SK-N-SH (cell line): Measurements from ENCODE around the gene SDK1. TPM values are rescaled to one million over a fixed set of nuclear protein-coding genes. Genes with fewer than 3 reads are reported as not detected.

Source experiments
- CTCF ChIA-PET: fragments of 300-600, 350-600 bp; formaldehyde crosslinking; extraction: SDS; loops from one replicate; lab custom pipeline; 2021; lab: Yijun Ruan, JAX
- POLR2A ChIA-PET: fragments of 350-600 bp; sonication (Branson Sonifier 250); formaldehyde crosslinking; extraction: SDS; loops from one replicate; lab custom pipeline; 2020; ENCODE audit warnings: antibody characterized with exemption, inconsistent platforms; lab: Yijun Ruan, JAX
- DNase-seq: peaks from one replicate; pipeline ENCODE4 v3.0.0; 2012
- H2AFZ ChIP-seq: fragments of 200-600 bp; sonication (generic); 2 replicates; pipeline ENCODE4 v1.8.1; 2016; ENCODE audit warnings: antibody characterized with exemption, mild to moderate bottlenecking, low read depth
- H3F3A ChIP-seq: fragments of 200-600 bp; sonication (generic); replicated peaks from 2 replicates; pipeline ENCODE3; 2016; ENCODE audit warnings: antibody characterized with exemption, mild to moderate bottlenecking; ENCODE audit not compliant: insufficient read depth
- H3K27ac ChIP-seq, 2 experiments: fragments of 200-500 bp in 1 of 2; fragments of 200-600 bp in 1 of 2; sonication (Bioruptor generic) in 1 of 2; sonication (generic), shearing (Covaris generic) in 1 of 2; 2 replicates each; pipeline versions ENCODE4 v1.5.1 to v1.6.1; 2014 to 2016; ENCODE audit warnings: low read depth in 2 of 2, inconsistent platforms in 1 of 2, low read length in 1 of 2, mild to moderate bottlenecking in 1 of 2, mixed read lengths in 1 of 2
- H3K27me3 ChIP-seq: fragments of 200-600 bp; sonication (generic), shearing (Covaris generic); 2 replicates; pipeline ENCODE4 v1.6.1; 2016; ENCODE audit warnings: mixed run types; ENCODE audit not compliant: insufficient read depth
- H3K36me3 ChIP-seq, 2 experiments: fragments of 200-500 bp in 1 of 2; fragments of 200-600 bp in 1 of 2; sonication (Bioruptor generic) in 1 of 2; sonication (generic) in 1 of 2; replicated peaks in 1 of 2; 2 replicates each; pipeline versions ENCODE3 to v1.5.1; 2014 to 2016; ENCODE audit warnings: low read length in 1 of 2, mild to moderate bottlenecking in 1 of 2; ENCODE audit not compliant: insufficient read depth in 2 of 2, control insufficient read depth in 1 of 2
- H3K4me1 ChIP-seq, 2 experiments: fragments of 200-500 bp in 1 of 2; fragments of 200-600 bp in 1 of 2; sonication (Bioruptor generic) in 1 of 2; sonication (generic), shearing (Covaris generic) in 1 of 2; 2 replicates each; pipeline versions ENCODE4 v1.5.1 to v1.6.1; 2014 to 2016; ENCODE audit warnings: low read depth in 1 of 2, low read length in 1 of 2, mixed run types in 1 of 2; ENCODE audit not compliant: insufficient read depth in 2 of 2, control insufficient read depth in 1 of 2
- H3K4me2 ChIP-seq: fragments of 200-600 bp; sonication (generic), shearing (Covaris generic); 2 replicates; pipeline ENCODE4 v1.6.1; 2017; ENCODE audit warnings: mixed run types
- H3K4me3 ChIP-seq, 2 experiments: fragments of 200-500 bp in 1 of 2; fragments of 200-600 bp in 1 of 2; sonication (Bioruptor generic) in 1 of 2; sonication (generic), shearing (Covaris generic) in 1 of 2; 2 replicates each; pipeline versions ENCODE4 v1.5.1 to v1.8.1; 2014 to 2016; ENCODE audit warnings: low read depth in 2 of 2, inconsistent platforms in 1 of 2, low read length in 1 of 2, mild to moderate bottlenecking in 1 of 2, mixed read lengths in 1 of 2, moderate library complexity in 1 of 2
- H3K79me2 ChIP-seq: fragments of 200-600 bp; sonication (generic); 2 replicates; pipeline ENCODE4 v1.8.1; 2017; ENCODE audit warnings: mild to moderate bottlenecking; ENCODE audit not compliant: insufficient read depth
- H3K9ac ChIP-seq: fragments of 200-600 bp; sonication (generic); 2 replicates; pipeline ENCODE4 v1.6.1; 2017; ENCODE audit warnings: mixed run types
- H3K9me2 ChIP-seq: fragments of 200-600 bp; sonication (generic); 2 replicates; pipeline ENCODE4 v1.6.1; 2017; ENCODE audit warnings: mixed run types
- H3K9me3 ChIP-seq: fragments of 200-600 bp; sonication (generic); 2 replicates; pipeline ENCODE4 v1.6.1; 2017; ENCODE audit warnings: mixed run types, mild to moderate bottlenecking, moderate library complexity
- H4K20me1 ChIP-seq: fragments of 200-600 bp; sonication (generic); 2 replicates; pipeline ENCODE4 v1.6.1; 2017; ENCODE audit warnings: mild to moderate bottlenecking, mixed run types; ENCODE audit not compliant: insufficient read depth
- CHD2 ChIP-seq: fragments of 150-350 bp; IDR thresholded peaks from 2 replicates; pipeline ENCODE4 v1.6.1; 2018; ENCODE audit warnings: low read length; ENCODE audit not compliant: partially characterized antibody
- EP300 ChIP-seq, 2 experiments: IDR thresholded peaks; 2 replicates each; pipeline versions ENCODE4 v1.4.0 to v1.6.1; 2012; ENCODE audit warnings: borderline replicate concordance in 1 of 2, low read depth in 1 of 2, low read length in 1 of 2
- FOXJ3 ChIP-seq: sonication (generic); formaldehyde crosslinking; IDR thresholded peaks from 2 replicates; pipeline ENCODE4 v1.5.1; 2020; ENCODE audit warnings: mild to moderate bottlenecking, missing genetic modification reagents
- FOXM1 ChIP-seq: IDR thresholded peaks from 2 replicates; pipeline ENCODE4 v1.4.0; 2012; ENCODE audit warnings: low read depth, mild to moderate bottlenecking
- GATA2 ChIP-seq: sonication (generic); formaldehyde crosslinking; IDR thresholded peaks from 2 replicates; pipeline ENCODE4 v1.5.0; 2020; ENCODE audit warnings: mild to moderate bottlenecking, missing genetic modification reagents
- IRF3 ChIP-seq: fragments of 150-350 bp; IDR thresholded peaks from 2 replicates; pipeline ENCODE4 v1.6.1; 2016; ENCODE audit warnings: mild to moderate bottlenecking, low read depth, low read length
- MAX ChIP-seq: IDR thresholded peaks from 2 replicates; pipeline ENCODE4 v1.4.0; 2012; ENCODE audit warnings: low read depth
- MEF2A ChIP-seq: IDR thresholded peaks from 2 replicates; pipeline ENCODE4 v1.4.0; 2012; ENCODE audit warnings: low read depth, borderline replicate concordance
- MXI1 ChIP-seq: IDR thresholded peaks from 2 replicates; pipeline ENCODE4 v1.6.1; 2012; ENCODE audit warnings: mild to moderate bottlenecking, low read depth, low read length, improper control_type of control experiment
- NFIC ChIP-seq: IDR thresholded peaks from 2 replicates; pipeline ENCODE4 v1.4.0; 2012; ENCODE audit warnings: borderline replicate concordance
- NRF1 ChIP-seq: IDR thresholded peaks from 2 replicates; pipeline ENCODE4 v1.6.1; 2012; ENCODE audit warnings: low read depth, mild to moderate bottlenecking, low read length
- RAD21 ChIP-seq: IDR thresholded peaks from 2 replicates; pipeline ENCODE4 v1.6.1; 2012; ENCODE audit warnings: mild to moderate bottlenecking, low read length
- RCOR1 ChIP-seq: fragments of 150-350 bp; IDR thresholded peaks from 2 replicates; pipeline ENCODE4 v1.6.1; 2017; ENCODE audit warnings: antibody characterized with exemption, low read length
- REST ChIP-seq: IDR thresholded peaks from 2 replicates; pipeline ENCODE4 v1.6.1; 2012; ENCODE audit warnings: mild to moderate bottlenecking, low read depth, low read length, moderate library complexity
- RFX5 ChIP-seq: IDR thresholded peaks from 2 replicates; pipeline ENCODE4 v1.6.1; 2012; ENCODE audit warnings: mild to moderate bottlenecking, improper control_type of control experiment, low read length
- RXRA ChIP-seq: IDR thresholded peaks from 2 replicates; pipeline ENCODE4 v1.4.0; 2012; ENCODE audit warnings: low read depth, mild to moderate bottlenecking, borderline replicate concordance
- SMC3 ChIP-seq: IDR thresholded peaks from 2 replicates; pipeline ENCODE4 v1.6.1; 2012; ENCODE audit warnings: low read depth, low read length, improper control_type of control experiment
- TCF12 ChIP-seq: IDR thresholded peaks from 2 replicates; pipeline ENCODE4 v1.4.0; 2012
- TEAD4 ChIP-seq: IDR thresholded peaks from 2 replicates; pipeline ENCODE4 v1.4.0; 2012; ENCODE audit warnings: mild to moderate bottlenecking, borderline replicate concordance; ENCODE audit not compliant: insufficient read depth
- YY1 ChIP-seq: IDR thresholded peaks from 2 replicates; pipeline ENCODE4 v1.4.0; 2012; ENCODE audit warnings: low read depth, mild to moderate bottlenecking
- WGBS: methylation state at CpG from one replicate; pipeline ENCODE4 v1.1.6; 2017; ENCODE audit warnings: low lambda C conversion rate; 5-methylcytosine and 5-hydroxymethylcytosine counted together
- polyA plus RNA-seq, 3 experiments: library from polyadenylated mRNA; depleted of rRNA; stranded (reverse); fragments of >200 nt; gene quantifications; 2 replicates each; pipeline ENCODE4 v1.2.3, GENCODE V29; 2012

SDK1 gene
- polyA plus RNA-seq, 1 of the 3 experiments (the other 2 are of a cell fraction): 1.2 TPM

- ChIA-PET CTCF (interaction anchor here (1.2 kb wide), 1 partner anchor 54 kb away, joined by 4 read pairs; no protein-coding TSS in a partner anchor), POLR2A (no interaction called here)
- no peaks in the 10 kb centered on the region for H3K27me3 ChIP-seq
- WGBS: 47% methylated on average over 4 of the region's 4 CpGs
- no peaks in the 10 kb centered on the region for H3K79me2 ChIP-seq
- H3K4me3 ChIP-seq: no peak overlapping the region
- DNase-seq: no peak
- no peak overlapping the region for H3K27ac ChIP-seq
- no peak overlapping the region for H3K4me2 ChIP-seq
- H3K36me3 ChIP-seq: no peaks in the 10 kb centered on the region
- no peaks in the 10 kb centered on the region for H3K4me1 ChIP-seq
- no peaks in the 10 kb centered on the region for H3K9me2 ChIP-seq
- no peak overlapping the region for H2AFZ ChIP-seq
- H3K9ac ChIP-seq: no peak overlapping the region
- H3F3A ChIP-seq: no peaks in the 10 kb centered on the region
- peaks cover 4% of the 10 kb centered on the region; the same call in 1 of the 2 replicates for H3K9me3 ChIP-seq
- H4K20me1 ChIP-seq: no peaks in the 10 kb centered on the region
- no peak for TF ChIP-seq SMC3
- TF ChIP-seq GATA2 (CRISPR knock-in tag): no peak
- TF ChIP-seq RXRA: no peak
- no peak for TF ChIP-seq TCF12
- TF ChIP-seq NRF1: no peak
- no peak for TF ChIP-seq MXI1
- TF ChIP-seq RCOR1: no peak
- TF ChIP-seq CHD2: no peak
- no peak for TF ChIP-seq EP300 (IDR thresholded peaks at IDR 0.05; ENCODE audit: borderline replicate concordance in 1 of 2, low read depth in 1 of 2, low read length in 1 of 2)
- no peak for TF ChIP-seq RAD21
- TF ChIP-seq MAX: no peak
- no peak for TF ChIP-seq TEAD4
- no peak for TF ChIP-seq YY1
- no peak for TF ChIP-seq FOXM1
- TF ChIP-seq NFIC: no peak
- no peak for TF ChIP-seq MEF2A
- TF ChIP-seq IRF3: no peak
- TF ChIP-seq RFX5: no peak
- no peak for TF ChIP-seq FOXJ3 (CRISPR knock-in tag)
- no peak for TF ChIP-seq REST
Measured at GRCh38 chr7:3832199-3832598, 531.1 kb downstream of the SDK1 start.
